Measurements from ENCODE around the gene CDH13. TPM values are rescaled to one million over a fixed set of nuclear protein-coding genes. Genes with fewer than 3 reads are reported as not detected.

Gene CDH13
- total RNA-seq, 1 donor from 2014 or later = 2.3 TPM

- Mint-ChIP-seq H3K36me3 (ENCODE audit: low read depth, unreplicated experiment) (no peaks in the 10 kb centered on the region), H3K9me3 (ENCODE audit: unreplicated experiment) (no peaks in the 10 kb centered on the region), H3K4me1 (ENCODE audit: unreplicated experiment) (no peaks in the 10 kb centered on the region), H3K27ac (ENCODE audit: unreplicated experiment) (no peak overlapping the region), H3K4me3 (ENCODE audit: unreplicated experiment) (no peak overlapping the region), H3K27me3 (ENCODE audit: unreplicated experiment) (no peaks in the 10 kb centered on the region)
- DNase-seq (ENCODE audit: low spot score) = no peak
- TF ChIP-seq CTCF (IDR thresholded peaks at IDR 0.05; ENCODE audit: unreplicated experiment) = no peak
Measured at GRCh38 chr16:82855471-82855870, 228.7 kb downstream of the CDH13 start.

GRCh38 chr16:82857693-82858365, 231.1 kb downstream of the CDH13 start:
- no peak for TF ChIP-seq CTCF (IDR thresholded peaks at IDR 0.05; ENCODE audit: unreplicated experiment)
- no peaks in the 10 kb centered on the region for H3K36me3 Mint-ChIP-seq (ENCODE audit: low read depth, unreplicated experiment)
- no peak overlapping the region for H3K4me3 Mint-ChIP-seq (ENCODE audit: unreplicated experiment)
- H3K27me3 Mint-ChIP-seq (ENCODE audit: unreplicated experiment) = no peaks in the 10 kb centered on the region
- H3K9me3 Mint-ChIP-seq (ENCODE audit: unreplicated experiment) = no peaks in the 10 kb centered on the region
- H3K27ac Mint-ChIP-seq (ENCODE audit: unreplicated experiment) = no peak overlapping the region
- H3K4me1 Mint-ChIP-seq (ENCODE audit: unreplicated experiment) = no peaks in the 10 kb centered on the region
- no peak for DNase-seq (ENCODE audit: low spot score)

- no peak overlapping the region for H3K4me3 Mint-ChIP-seq (ENCODE audit: unreplicated experiment)
- no peaks in the 10 kb centered on the region for H3K4me1 Mint-ChIP-seq (ENCODE audit: unreplicated experiment)
- H3K9me3 Mint-ChIP-seq (ENCODE audit: unreplicated experiment) = no peaks in the 10 kb centered on the region
- DNase-seq (ENCODE audit: low spot score) = no peak
- H3K36me3 Mint-ChIP-seq (ENCODE audit: low read depth, unreplicated experiment) = no peaks in the 10 kb centered on the region
- H3K27ac Mint-ChIP-seq (ENCODE audit: unreplicated experiment) = no peak overlapping the region
- no peak for TF ChIP-seq CTCF (IDR thresholded peaks at IDR 0.05; ENCODE audit: unreplicated experiment)
- H3K27me3 Mint-ChIP-seq (ENCODE audit: unreplicated experiment) = no peaks in the 10 kb centered on the region
Measured at GRCh38 chr16:82859662-82860061, 232.9 kb downstream of the CDH13 start.

GRCh38 chr16:82860071-82860470, 233.3 kb downstream of the CDH13 start:
- H3K36me3 Mint-ChIP-seq (ENCODE audit: low read depth, unreplicated experiment) = no peaks in the 10 kb centered on the region
- no peak overlapping the region for H3K4me3 Mint-ChIP-seq (ENCODE audit: unreplicated experiment)
- H3K9me3 Mint-ChIP-seq (ENCODE audit: unreplicated experiment) = no peaks in the 10 kb centered on the region
- H3K27ac Mint-ChIP-seq (ENCODE audit: unreplicated experiment) = no peak overlapping the region
- no peaks in the 10 kb centered on the region for H3K27me3 Mint-ChIP-seq (ENCODE audit: unreplicated experiment)
- DNase-seq (ENCODE audit: low spot score) = no peak
- no peak for TF ChIP-seq CTCF (IDR thresholded peaks at IDR 0.05; ENCODE audit: unreplicated experiment)
- H3K4me1 Mint-ChIP-seq (ENCODE audit: unreplicated experiment) = no peaks in the 10 kb centered on the region

GRCh38 chr16:82862057-82862456, 235.3 kb downstream of the CDH13 start:
- TF ChIP-seq CTCF (IDR thresholded peaks at IDR 0.05; ENCODE audit: unreplicated experiment) = no peak
- H3K27ac Mint-ChIP-seq (ENCODE audit: unreplicated experiment) = no peak overlapping the region
- H3K27me3 Mint-ChIP-seq (ENCODE audit: unreplicated experiment) = no peaks in the 10 kb centered on the region
- no peak for DNase-seq (ENCODE audit: low spot score)
- peaks cover 9% of the 10 kb centered on the region for H3K36me3 Mint-ChIP-seq (ENCODE audit: low read depth, unreplicated experiment)
- peaks cover 5% of the 10 kb centered on the region for H3K9me3 Mint-ChIP-seq (ENCODE audit: unreplicated experiment)
- no peaks in the 10 kb centered on the region for H3K4me1 Mint-ChIP-seq (ENCODE audit: unreplicated experiment)
- no peak overlapping the region for H3K4me3 Mint-ChIP-seq (ENCODE audit: unreplicated experiment)

Measured in endothelial cell (in vitro differentiated cells).